GM18870 (cell line): ENCODE results near the gene PRDX5.

Source experiments
- ATAC-seq: cut with Tn5 transposase; IDR thresholded peaks from one replicate; pipeline ENCODE4 v1.9.1; 2021; ENCODE audit warnings: moderate library complexity; ENCODE audit not compliant: unreplicated experiment

Gene PRDX5

GRCh38 chr11:64343767-64344559 is 26.0 kb downstream of the PRDX5 start:
- ATAC-seq: no peak

GRCh38 chr11:64344787-64345186 is 26.9 kb downstream of the PRDX5 start:
- no peak for ATAC-seq

DNA sequence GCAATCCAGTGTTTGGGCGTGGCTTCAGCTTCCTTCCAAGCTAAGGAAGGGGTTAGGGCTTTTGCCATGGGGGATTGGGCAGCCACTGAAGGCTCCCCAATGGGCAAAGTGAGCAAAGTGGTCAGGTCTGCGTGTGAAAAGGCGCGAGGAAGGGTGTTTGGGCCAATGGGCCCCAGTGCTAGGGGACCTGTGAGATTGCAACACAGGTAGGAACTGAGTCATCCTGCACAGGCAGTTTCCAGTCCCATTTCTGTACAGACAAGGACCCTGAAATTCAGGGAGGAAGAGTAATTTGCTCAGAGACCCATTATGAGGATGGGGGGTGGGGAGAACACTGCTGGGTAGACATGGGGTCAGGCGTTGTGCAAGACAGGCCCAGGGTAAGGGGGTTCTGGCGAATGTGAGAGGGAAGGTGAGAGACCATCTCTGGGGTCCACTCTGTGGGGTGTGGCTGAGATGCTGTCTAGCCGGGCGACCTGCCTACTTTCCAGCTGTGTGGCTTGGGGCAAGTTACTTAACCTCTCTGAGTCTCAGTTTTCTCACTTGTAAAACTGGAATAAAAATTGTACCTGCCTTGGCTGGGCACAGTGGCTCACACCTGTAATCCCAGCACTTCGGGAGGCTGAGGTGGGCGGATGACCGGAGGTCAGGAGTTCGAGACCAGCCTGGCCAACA is 29.4 kb downstream of the PRDX5 start:
- no peak for ATAC-seq

- ATAC-seq: no peak
These were observed 30.6 kb downstream of the PRDX5 start for GRCh38 chr11:64348383-64349024.

- no peak for ATAC-seq
These were observed 31.1 kb downstream of the PRDX5 start for GRCh38 chr11:64349025-64349387.

DNA sequence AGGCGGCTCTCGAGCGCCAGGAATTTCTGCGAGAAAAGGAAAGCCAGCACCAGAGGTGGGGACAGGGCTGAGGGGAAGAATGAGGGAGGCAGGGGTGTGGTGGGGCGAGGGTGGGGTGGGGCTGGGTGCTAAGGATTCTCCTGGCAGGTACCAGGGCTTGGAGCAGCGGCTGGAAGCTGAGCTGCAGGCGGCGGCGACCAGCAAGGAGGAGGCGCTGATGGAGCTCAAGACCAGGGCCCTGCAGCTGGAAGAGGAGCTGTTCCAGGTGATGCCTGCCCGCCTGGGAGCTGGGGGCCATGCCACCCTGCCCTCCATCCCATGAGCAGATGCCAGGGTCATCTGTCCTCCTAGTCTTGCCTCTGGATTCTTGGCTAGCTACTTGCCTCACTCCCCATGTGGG is 31.5 kb downstream of the PRDX5 start:
- no peak for ATAC-seq

DNA sequence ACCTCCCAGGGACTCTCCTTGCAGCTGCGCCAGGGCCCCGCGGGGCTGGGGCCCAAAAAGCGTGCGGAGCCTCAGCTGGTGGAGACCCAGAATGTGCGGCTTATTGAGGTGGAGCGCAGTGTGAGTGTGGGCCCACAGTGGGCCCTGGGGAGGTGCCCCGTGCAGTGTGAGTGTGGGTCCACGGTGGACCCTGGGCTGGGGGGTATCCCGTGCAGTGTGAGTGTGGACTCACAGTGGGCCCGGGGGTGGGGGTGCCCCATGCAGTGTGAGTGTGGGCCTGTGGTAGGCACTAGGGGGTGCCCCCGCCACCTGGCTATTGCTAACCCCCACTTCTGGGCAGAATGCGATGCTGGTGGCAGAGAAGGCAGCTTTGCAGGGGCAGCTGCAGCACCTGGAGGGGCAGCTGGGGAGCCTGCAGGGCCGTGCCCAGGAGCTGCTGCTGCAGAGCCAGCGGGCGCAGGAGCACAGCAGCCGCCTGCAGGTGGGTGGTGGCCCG is 33.3 kb downstream of the PRDX5 start:
- no peak for ATAC-seq

- ATAC-seq: no peak
These were observed 34.4 kb downstream of the PRDX5 start for GRCh38 chr11:64352099-64352994.

- no peak for ATAC-seq
These were observed 35.2 kb downstream of the PRDX5 start for GRCh38 chr11:64352995-64353714.

DNA sequence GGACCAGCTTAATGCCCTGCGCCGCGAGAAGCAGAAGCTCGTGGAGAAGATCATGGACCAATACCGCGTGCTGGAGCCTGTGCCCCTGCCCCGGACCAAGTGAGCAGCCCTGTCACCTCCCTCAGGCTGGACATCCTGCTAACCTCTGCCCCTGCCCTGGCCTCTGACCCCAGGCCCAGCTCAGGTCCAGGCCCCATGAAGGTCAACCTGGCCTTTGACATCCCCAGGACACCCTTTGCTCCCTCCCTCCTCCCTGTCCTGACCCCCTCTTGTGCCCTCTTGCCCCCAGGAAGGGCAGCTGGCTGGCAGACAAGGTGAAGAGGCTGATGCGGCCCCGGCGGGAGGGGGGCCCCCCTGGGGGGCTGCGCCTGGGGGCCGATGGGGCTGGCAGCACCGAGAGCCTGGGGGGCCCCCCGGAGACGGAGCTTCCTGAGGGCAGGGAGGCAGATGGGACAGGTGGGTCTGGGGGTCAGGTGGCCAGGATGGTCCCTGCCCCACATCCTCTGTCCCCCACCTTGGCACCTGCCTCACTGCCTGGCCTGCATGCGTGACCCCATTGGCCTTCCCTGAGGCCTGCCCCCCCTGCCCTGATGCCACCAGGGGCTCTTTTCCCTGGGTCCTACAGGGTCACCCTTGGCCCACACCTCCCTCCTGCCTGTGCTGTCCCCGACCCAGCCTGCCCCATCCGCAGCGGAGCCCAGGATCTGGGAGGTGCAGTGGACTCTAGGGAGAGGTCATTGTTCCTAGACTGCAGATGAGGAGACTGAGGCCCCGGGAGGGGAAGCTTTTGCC is 36.0 kb downstream of the PRDX5 start:
- no peak for ATAC-seq

DNA sequence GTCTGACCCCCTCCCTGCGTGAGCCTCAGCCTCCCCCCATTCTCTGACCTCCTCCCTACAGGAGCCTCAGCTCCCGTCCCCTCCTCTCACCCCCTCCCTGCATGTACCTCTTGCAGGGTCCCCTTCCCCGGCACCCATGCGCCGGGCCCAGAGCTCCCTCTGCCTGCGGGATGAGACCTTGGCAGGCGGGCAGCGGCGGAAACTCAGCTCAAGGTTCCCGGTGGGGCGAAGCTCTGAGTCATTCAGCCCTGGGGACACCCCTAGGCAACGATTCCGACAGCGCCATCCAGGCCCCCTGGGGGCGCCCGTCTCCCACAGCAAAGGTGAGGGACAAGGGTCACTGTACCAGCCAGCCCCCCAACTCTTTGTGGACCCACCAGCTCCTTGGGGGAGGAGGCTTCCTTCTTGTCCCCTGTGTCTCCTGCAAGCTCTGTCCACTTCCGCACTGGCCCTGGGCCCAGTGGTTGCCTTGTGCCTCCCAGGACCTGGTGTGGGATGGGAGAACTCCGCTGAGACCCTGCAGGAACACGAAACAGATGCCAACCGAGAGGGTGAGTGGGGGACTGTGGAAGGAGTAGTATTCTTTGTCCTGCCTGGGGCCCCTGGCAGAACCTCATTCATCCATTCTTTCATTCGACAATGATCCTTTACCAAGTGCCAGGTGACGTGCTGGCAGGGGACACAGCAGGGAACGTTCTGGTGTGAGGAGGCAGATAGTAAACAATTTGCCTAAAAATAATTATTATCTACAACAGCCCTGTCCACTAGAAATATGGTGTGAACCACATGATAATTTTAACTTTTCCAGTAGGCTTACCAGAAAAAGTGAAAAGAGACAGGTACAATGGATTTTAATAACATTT is 37.4 kb downstream of the PRDX5 start:
- ATAC-seq: no peak

GRCh38 chr11:64356498-64357411 is 38.8 kb downstream of the PRDX5 start:
- no peak for ATAC-seq

DNA sequence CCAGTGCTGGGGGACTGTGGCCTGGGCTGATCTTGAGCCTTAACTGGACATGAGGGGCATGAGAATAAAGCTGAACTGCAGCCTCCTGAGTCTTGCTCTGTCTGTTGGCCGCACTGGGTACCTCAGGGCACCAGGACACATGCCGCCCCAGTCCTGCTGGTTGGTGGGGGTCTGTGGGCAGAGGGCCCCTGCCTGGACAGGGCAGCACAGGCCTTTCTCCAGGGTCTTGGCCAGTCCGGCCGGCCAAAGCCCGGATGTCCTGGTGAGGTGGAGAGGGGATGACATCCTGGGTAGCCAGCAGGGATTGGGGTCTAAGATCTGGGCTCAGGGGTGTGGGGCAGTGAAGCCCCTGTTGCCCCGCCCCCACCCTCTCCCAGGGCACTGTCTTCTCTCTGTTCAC is 39.5 kb downstream of the PRDX5 start:
- no peak for ATAC-seq

- no peak for ATAC-seq
These were observed 40.1 kb downstream of the PRDX5 start for GRCh38 chr11:64357904-64358535.

GRCh38 chr11:64358536-64358906 is 40.6 kb downstream of the PRDX5 start:
- ATAC-seq: no peak

- ATAC-seq: no peak
These were observed 41.2 kb downstream of the PRDX5 start, which contains the start of gene RPS6KA4 for GRCh38 chr11:64358907-64359711. Gene RPS6KA4 (plus strand): TSS chr11:64359162. CDS start chr11:64359236, 74 bp downstream.
